HL-60 (cell line): Measurements from ENCODE around the gene GXYLT2.

ENCODE experiments used
- CTCF ChIP-seq: IDR thresholded peaks from one replicate; pipeline ENCODE4 v1.5.1; 2011; ENCODE audit warnings: low read length, control low read depth, inconsistent platforms; ENCODE audit not compliant: insufficient read depth
- GABPA ChIP-seq: IDR thresholded peaks from 2 replicates; pipeline ENCODE4 v1.6.1; 2012; ENCODE audit warnings: low read depth
- POLR2AphosphoS5 ChIP-seq: IDR thresholded peaks from 2 replicates; pipeline ENCODE4 v1.6.1; 2012; ENCODE audit warnings: low read depth
- REST ChIP-seq: IDR thresholded peaks from 2 replicates; pipeline ENCODE4 v1.6.1; 2012; ENCODE audit warnings: low read depth; ENCODE audit not compliant: insufficient replicate concordance
- SPI1 ChIP-seq: IDR thresholded peaks from 2 replicates; pipeline ENCODE4 v1.6.1; 2012; ENCODE audit warnings: low read depth, mild to moderate bottlenecking, borderline replicate concordance

GRCh38 chr3:72973031-72973723 is 85.3 kb downstream of the GXYLT2 start:
- TF ChIP-seq CTCF (no peak), POLR2AphosphoS5 (no peak), REST (no peak), SPI1 (no peak), GABPA (no peak)
